Measurements from ENCODE around the gene ULK1.

Gene ULK1

GRCh38 chr12:131910302-131911027 is 16.0 kb downstream of the ULK1 start:
- Histone ChIP-seq H3K27ac (ENCODE audit: low read depth, low read length) (no peak overlapping the region), H4K20me1 (ENCODE audit: control insufficient read depth, insufficient read depth, low read depth, low read length) (no peaks in the 10 kb centered on the region), H3K27me3 (ENCODE audit: control insufficient read depth, low read length) (no peaks in the 10 kb centered on the region), H3F3A (ENCODE audit: control insufficient read depth, insufficient read depth) (no peaks in the 10 kb centered on the region), H3K4me2 (ENCODE audit: low read length) (no peak overlapping the region), H3K9me2 (replicated peaks; ENCODE audit: control insufficient read depth, low read length) (no peaks in the 10 kb centered on the region), H3K9me3 (ENCODE audit: control insufficient read depth, insufficient read depth, low read length) (no peaks in the 10 kb centered on the region), H3K36me3 (ENCODE audit: control insufficient read depth, low read length) (no peaks in the 10 kb centered on the region), H3K4me1 (ENCODE audit: control insufficient read depth, low read length) (no peaks in the 10 kb centered on the region), H3K79me2 (ENCODE audit: control insufficient read depth, low read length) (no peaks in the 10 kb centered on the region), H3K4me3 (ENCODE audit: low read length) (no peak overlapping the region)
- no peak for TF ChIP-seq EZH2phosphoT487 (IDR thresholded peaks at IDR 0.05; ENCODE audit: borderline replicate concordance, low read length)
- TF ChIP-seq CTCF (IDR thresholded peaks at IDR 0.05; ENCODE audit: low read depth, low read length, poor library complexity, severe bottlenecking) = no peak

DNA sequence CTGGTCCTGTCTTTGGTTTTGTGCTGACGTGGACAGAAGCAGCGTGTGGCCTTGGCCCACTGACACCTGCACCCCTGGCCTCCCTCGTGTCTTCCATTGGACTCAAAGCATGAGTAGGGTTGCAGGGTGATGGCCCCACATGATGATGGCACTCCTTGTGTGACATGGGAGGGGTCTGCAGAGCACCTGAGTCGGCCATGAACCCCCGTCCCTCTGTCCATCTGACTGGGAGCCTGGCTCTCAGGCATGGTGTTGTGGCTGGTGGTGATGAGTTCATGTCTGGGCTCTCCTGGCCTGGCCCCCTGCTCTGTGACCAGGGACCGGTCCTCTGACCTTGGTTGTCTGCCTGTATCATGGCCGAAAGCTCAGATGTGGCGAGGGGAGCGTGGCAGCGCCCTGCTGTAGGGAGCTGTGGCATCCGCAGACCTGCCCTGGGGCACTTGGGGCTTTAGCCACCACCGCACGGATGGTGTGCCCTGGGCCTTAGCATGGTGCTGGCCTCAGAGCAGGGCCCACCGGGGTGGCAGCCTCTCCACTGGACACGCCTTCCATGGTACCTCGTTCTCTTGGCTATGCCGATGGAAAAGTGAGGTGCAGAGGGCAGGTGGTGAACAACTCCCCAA is 16.7 kb downstream of the ULK1 start:
- H3K4me2 ChIP-seq (ENCODE audit: low read length) = no peak overlapping the region
- no peaks in the 10 kb centered on the region for H3K9me3 ChIP-seq (ENCODE audit: control insufficient read depth, insufficient read depth, low read length)
- H3K36me3 ChIP-seq (ENCODE audit: control insufficient read depth, low read length) = no peaks in the 10 kb centered on the region
- H3K27ac ChIP-seq (ENCODE audit: low read depth, low read length) = no peak overlapping the region
- no peaks in the 10 kb centered on the region for H3K27me3 ChIP-seq (ENCODE audit: control insufficient read depth, low read length)
- no peaks in the 10 kb centered on the region for H3K9me2 ChIP-seq (replicated peaks; ENCODE audit: control insufficient read depth, low read length)
- H3F3A ChIP-seq (ENCODE audit: control insufficient read depth, insufficient read depth) = no peaks in the 10 kb centered on the region
- TF ChIP-seq CTCF (IDR thresholded peaks at IDR 0.05; ENCODE audit: low read depth, low read length, poor library complexity, severe bottlenecking) (no peak), EZH2phosphoT487 (IDR thresholded peaks at IDR 0.05; ENCODE audit: borderline replicate concordance, low read length) (no peak)
- no peaks in the 10 kb centered on the region for H4K20me1 ChIP-seq (ENCODE audit: control insufficient read depth, insufficient read depth, low read depth, low read length)
- no peaks in the 10 kb centered on the region for H3K4me1 ChIP-seq (ENCODE audit: control insufficient read depth, low read length)
- no peak overlapping the region for H3K4me3 ChIP-seq (ENCODE audit: low read length)
- no peaks in the 10 kb centered on the region for H3K79me2 ChIP-seq (ENCODE audit: control insufficient read depth, low read length)

DNA sequence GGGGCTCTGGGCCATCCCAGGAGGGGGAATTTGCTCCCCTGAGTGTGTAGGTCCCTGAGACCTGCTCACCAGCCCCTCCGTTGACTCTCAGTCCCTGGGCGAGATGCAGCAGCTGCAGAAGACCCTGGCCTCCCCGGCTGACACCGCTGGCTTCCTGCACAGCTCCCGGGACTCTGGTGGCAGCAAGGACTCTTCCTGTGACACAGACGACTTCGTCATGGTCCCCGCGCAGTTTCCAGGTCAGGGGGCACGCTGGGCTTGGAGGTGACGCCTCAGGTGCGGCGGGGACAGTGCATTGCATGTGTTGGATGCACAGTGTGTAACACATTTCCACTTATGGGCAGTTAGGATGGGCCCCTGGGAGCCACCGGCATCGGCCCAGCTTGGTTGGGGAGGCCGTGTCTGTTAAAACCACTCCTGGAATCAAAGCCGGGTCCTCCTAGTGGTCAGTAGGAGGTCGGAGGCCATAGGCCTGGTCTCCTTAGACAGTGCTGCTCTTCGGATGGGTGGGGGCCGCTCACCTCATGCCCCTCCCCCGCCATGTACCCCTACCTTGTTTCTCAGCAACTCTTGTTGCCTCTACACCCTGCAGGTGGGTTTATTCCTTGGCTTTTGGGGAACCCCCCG is 17.5 kb downstream of the ULK1 start:
- H3K36me3 ChIP-seq (ENCODE audit: control insufficient read depth, low read length) = no peaks in the 10 kb centered on the region
- H3K27me3 ChIP-seq (ENCODE audit: control insufficient read depth, low read length) = no peaks in the 10 kb centered on the region
- TF ChIP-seq CTCF (IDR thresholded peaks at IDR 0.05; ENCODE audit: low read depth, low read length, poor library complexity, severe bottlenecking) (no peak), EZH2phosphoT487 (IDR thresholded peaks at IDR 0.05; ENCODE audit: borderline replicate concordance, low read length) (no peak)
- no peak overlapping the region for H3K27ac ChIP-seq (ENCODE audit: low read depth, low read length)
- no peak overlapping the region for H3K4me3 ChIP-seq (ENCODE audit: low read length)
- no peaks in the 10 kb centered on the region for H3F3A ChIP-seq (ENCODE audit: control insufficient read depth, insufficient read depth)
- no peaks in the 10 kb centered on the region for H3K4me1 ChIP-seq (ENCODE audit: control insufficient read depth, low read length)
- H3K4me2 ChIP-seq (ENCODE audit: low read length) = no peak overlapping the region
- H3K9me2 ChIP-seq (replicated peaks; ENCODE audit: control insufficient read depth, low read length) = no peaks in the 10 kb centered on the region
- no peaks in the 10 kb centered on the region for H3K79me2 ChIP-seq (ENCODE audit: control insufficient read depth, low read length)
- H4K20me1 ChIP-seq (ENCODE audit: control insufficient read depth, insufficient read depth, low read depth, low read length) = no peaks in the 10 kb centered on the region
- no peaks in the 10 kb centered on the region for H3K9me3 ChIP-seq (ENCODE audit: control insufficient read depth, insufficient read depth, low read length)
